NT2/D1 (cell line): ENCODE measurements around the gene UQCR10.

Experiments
- DNase-seq: peaks from one replicate; pipeline ENCODE4 v3.0.0-alpha.2; 2011; ENCODE audit warnings: low read depth, low spot score
- H3K27me3 ChIP-seq: 2 replicates; pipeline ENCODE4 v1.6.0; 2011; ENCODE audit warnings: mild to moderate bottlenecking; ENCODE audit not compliant: insufficient read length, insufficient read depth
- H3K36me3 ChIP-seq: 2 replicates; pipeline ENCODE4 v1.6.1; 2011; ENCODE audit warnings: mild to moderate bottlenecking, low read length, mixed read lengths; ENCODE audit not compliant: insufficient read depth, insufficient read length
- H3K4me1 ChIP-seq: 2 replicates; pipeline ENCODE4 v1.5.1; 2011; ENCODE audit not compliant: insufficient read depth, insufficient read length
- H3K4me3 ChIP-seq: 2 replicates; pipeline ENCODE4 v1.5.1; 2011; ENCODE audit warnings: low read depth; ENCODE audit not compliant: insufficient read length
- H3K9ac ChIP-seq: 2 replicates; pipeline ENCODE4 v1.6.0; 2011; ENCODE audit warnings: low read depth; ENCODE audit not compliant: insufficient read length
- H3K9me3 ChIP-seq: 2 replicates; pipeline ENCODE4 v1.5.1; 2011; ENCODE audit warnings: mild to moderate bottlenecking, low read length; ENCODE audit not compliant: insufficient read depth
- SUZ12 ChIP-seq: IDR thresholded peaks from 2 replicates; pipeline ENCODE4 v1.6.1; 2011; ENCODE audit not compliant: insufficient read length, insufficient read depth; ENCODE audit errors: extremely low read depth
- YY1 ChIP-seq: IDR thresholded peaks from 2 replicates; pipeline ENCODE4 v1.6.1; 2011; ENCODE audit not compliant: insufficient read length, insufficient read depth
- ZNF274 ChIP-seq: IDR thresholded peaks from 2 replicates; pipeline ENCODE4 v1.6.1; 2011; ENCODE audit warnings: mild to moderate bottlenecking, low read depth, low read length

UQCR10 gene

GRCh38 chr22:29737251-29738117 lies 29.7 kb upstream of the UQCR10 start:
- Histone ChIP-seq H3K4me3 (no peak overlapping the region), H3K36me3 (no peaks in the 10 kb centered on the region), H3K27me3 (no peaks in the 10 kb centered on the region), H3K9me3 (no peaks in the 10 kb centered on the region), H3K9ac (no peak overlapping the region), H3K4me1 (peaks cover 20% of the 10 kb centered on the region)
- TF ChIP-seq SUZ12 (no peak), ZNF274 (no peak), YY1 (no peak)
- no peak for DNase-seq

GRCh38 chr22:29738118-29738815 lies 28.9 kb upstream of the UQCR10 start:
- H3K27me3 ChIP-seq = no peaks in the 10 kb centered on the region
- no peak for DNase-seq
- peaks cover 20% of the 10 kb centered on the region for H3K4me1 ChIP-seq
- H3K9ac ChIP-seq = no peak overlapping the region
- H3K9me3 ChIP-seq = no peaks in the 10 kb centered on the region
- H3K36me3 ChIP-seq = no peaks in the 10 kb centered on the region
- no peak for TF ChIP-seq ZNF274
- TF ChIP-seq SUZ12 = no peak
- TF ChIP-seq YY1 = no peak
- no peak overlapping the region for H3K4me3 ChIP-seq

GRCh38 chr22:29739346-29739875 lies 27.8 kb upstream of the UQCR10 start:
- Histone ChIP-seq H3K4me3 (no peak overlapping the region), H3K9me3 (no peaks in the 10 kb centered on the region), H3K4me1 (peaks cover 20% of the 10 kb centered on the region), H3K9ac (no peak overlapping the region), H3K27me3 (no peaks in the 10 kb centered on the region), H3K36me3 (peaks cover 3% of the 10 kb centered on the region)
- DNase-seq = no peak
- no peak for TF ChIP-seq ZNF274
- no peak for TF ChIP-seq SUZ12
- TF ChIP-seq YY1 = no peak

GRCh38 chr22:29740216-29740615 lies 27.0 kb upstream of the UQCR10 start:
- no peak for DNase-seq
- peaks cover 13% of the 10 kb centered on the region for H3K4me1 ChIP-seq

GRCh38 chr22:29741926-29742325 lies 25.2 kb upstream of the UQCR10 start:
- no peak for DNase-seq
- H3K9ac ChIP-seq = no peak overlapping the region
- peaks cover 9% of the 10 kb centered on the region for H3K4me1 ChIP-seq
- H3K9me3 ChIP-seq = no peaks in the 10 kb centered on the region
- peaks cover 6% of the 10 kb centered on the region for H3K36me3 ChIP-seq
- TF ChIP-seq YY1 = no peak
- TF ChIP-seq SUZ12 = no peak
- no peak for TF ChIP-seq ZNF274
- H3K4me3 ChIP-seq = no peak overlapping the region
- H3K27me3 ChIP-seq = no peaks in the 10 kb centered on the region

More at GRCh38 chr22:29740216-29740615, 27.0 kb upstream of the UQCR10 start:
- Histone ChIP-seq H3K9ac (no peak overlapping the region), H3K36me3 (peaks cover 3% of the 10 kb centered on the region), H3K9me3 (no peaks in the 10 kb centered on the region), H3K4me3 (no peak overlapping the region), H3K27me3 (no peaks in the 10 kb centered on the region)
- TF ChIP-seq SUZ12 (no peak), YY1 (no peak), ZNF274 (no peak)

- peaks cover 6% of the 10 kb centered on the region for H3K36me3 ChIP-seq
- H3K9ac ChIP-seq = no peak overlapping the region
- peaks cover 9% of the 10 kb centered on the region for H3K4me1 ChIP-seq
- DNase-seq = no peak
- H3K4me3 ChIP-seq = no peak overlapping the region
- TF ChIP-seq ZNF274 = no peak
- no peak for TF ChIP-seq SUZ12
- no peak for TF ChIP-seq YY1
- no peaks in the 10 kb centered on the region for H3K27me3 ChIP-seq
- no peaks in the 10 kb centered on the region for H3K9me3 ChIP-seq
These were observed 24.8 kb upstream of the UQCR10 start for GRCh38 chr22:29742326-29742725.

- no peak for TF ChIP-seq SUZ12
- no peak for TF ChIP-seq ZNF274
- TF ChIP-seq YY1 = no peak
- Histone ChIP-seq H3K4me3 (no peak overlapping the region), H3K36me3 (peaks cover 14% of the 10 kb centered on the region), H3K4me1 (peaks cover 2% of the 10 kb centered on the region), H3K9ac (no peak overlapping the region), H3K9me3 (no peaks in the 10 kb centered on the region), H3K27me3 (no peaks in the 10 kb centered on the region)
- no peak for DNase-seq
These were observed 22.3 kb upstream of the UQCR10 start for GRCh38 chr22:29744902-29745301.
